HG02938 (cell line): ENCODE data around the gene SLC27A2.
"Not testable (repeated sequence)": the region's sequence is repeated elsewhere in the genome, so short reads cannot be mapped to it uniquely, and the experiment has no call there.

Source experiments
- ATAC-seq: cut with Tn5 transposase; IDR thresholded peaks from one replicate; pipeline ENCODE4 v1.9.1; 2021; ENCODE audit warnings: mild to moderate bottlenecking, moderate library complexity; ENCODE audit not compliant: unreplicated experiment

The SLC27A2 gene

GRCh38 chr15:50181969-50182218 is at the start of gene SLC27A2:
Gene SLC27A2 (plus strand): TSS chr15:50182196. CDS start chr15:50182428, 232 bp downstream.
- ATAC-seq: no peak

GRCh38 chr15:50132251-50132984 is 49.6 kb upstream of the SLC27A2 start:
- not testable (repeated sequence) for ATAC-seq

- peak; percentile 78 for ATAC-seq
These were observed 47.4 kb upstream of the SLC27A2 start for GRCh38 chr15:50134524-50135024.

- ATAC-seq: peak; percentile 70
These were observed 46.9 kb upstream of the SLC27A2 start for GRCh38 chr15:50135031-50135551.

- no peak for ATAC-seq
These were observed 44.6 kb upstream of the SLC27A2 start for GRCh38 chr15:50137330-50137761.

- no peak for ATAC-seq
These were observed 44.1 kb upstream of the SLC27A2 start for GRCh38 chr15:50137893-50138292.

GRCh38 chr15:50138391-50138790 is 43.6 kb upstream of the SLC27A2 start:
- no peak for ATAC-seq

- no peak for ATAC-seq
These were observed 41.9 kb upstream of the SLC27A2 start for GRCh38 chr15:50140098-50140497.

GRCh38 chr15:50140983-50141382 is 41.0 kb upstream of the SLC27A2 start:
- ATAC-seq: no peak

- ATAC-seq: no peak
These were observed 40.1 kb upstream of the SLC27A2 start for GRCh38 chr15:50141856-50142255.

- no peak for ATAC-seq
These were observed 38.6 kb upstream of the SLC27A2 start for GRCh38 chr15:50143255-50143860.

- no peak for ATAC-seq
These were observed 37.5 kb upstream of the SLC27A2 start for GRCh38 chr15:50144341-50145120.

GRCh38 chr15:50145451-50145872 is 36.5 kb upstream of the SLC27A2 start:
- ATAC-seq: no peak

- no peak for ATAC-seq
These were observed 35.4 kb upstream of the SLC27A2 start for GRCh38 chr15:50146632-50147031.

- no peak for ATAC-seq
These were observed 33.5 kb upstream of the SLC27A2 start for GRCh38 chr15:50148362-50148963.

- no peak for ATAC-seq
These were observed 32.9 kb upstream of the SLC27A2 start for GRCh38 chr15:50149090-50149489.

GRCh38 chr15:50150349-50150748 is 31.6 kb upstream of the SLC27A2 start:
- no peak for ATAC-seq

GRCh38 chr15:50150851-50151250 is 31.1 kb upstream of the SLC27A2 start:
- ATAC-seq: no peak

- ATAC-seq: no peak
These were observed 30.5 kb upstream of the SLC27A2 start for GRCh38 chr15:50151476-50151875.

GRCh38 chr15:50158236-50158635 is 23.8 kb upstream of the SLC27A2 start:
- not testable (repeated sequence) for ATAC-seq
